Ovary (tissue), 9 donors: Measurements from ENCODE around the gene ENTHD1. TPM values are rescaled to one million over a fixed set of nuclear protein-coding genes. Genes with fewer than 3 reads are reported as not detected.

Source experiments
- DNase-seq, 5 donors: peaks; one replicate each; pipeline ENCODE4 v3.0.0-alpha.2; 2019 to 2020
- H3K27ac ChIP-seq, 2 donors: fragments of 200-600 bp; one replicate each; pipeline versions ENCODE4 v1.5.1 to v1.8.0; 2019 to 2022
- H3K27me3 ChIP-seq: fragments of 200-600 bp; one replicate; pipeline ENCODE4 v1.8.0; 2022
- H3K36me3 ChIP-seq: fragments of 200-600 bp; sonication (generic); one replicate; pipeline ENCODE4 v1.5.1; 2019
- H3K4me1 ChIP-seq: one replicate; pipeline ENCODE4 v1.8.1; 2013; ENCODE audit warnings: mild to moderate bottlenecking, moderate library complexity; ENCODE audit not compliant: insufficient read depth
- H3K4me3 ChIP-seq: fragments of 200-600 bp; sonication (generic); one replicate; pipeline ENCODE4 v1.5.1; 2017
- H3K9me3 ChIP-seq, 2 donors: fragments of 200-600 bp in 1 of 2; sonication (generic) in 1 of 2; one replicate each; pipeline versions ENCODE4 v1.5.1 to v1.8.1; 2013 to 2019; ENCODE audit warnings: mild to moderate bottlenecking in 1 of 2, moderate library complexity in 1 of 2
- CTCF ChIP-seq, 3 donors: fragments of 450-650 bp in 2 of 3; fragments of 200-600 bp in 1 of 3; IDR thresholded peaks; one replicate each; pipeline versions ENCODE4 v1.5.1 to v1.8.0; 2016 to 2022; ENCODE audit warnings: antibody characterized with exemption in 3 of 3, mild to moderate bottlenecking in 1 of 3
- EP300 ChIP-seq: sonication (generic); formaldehyde crosslinking; IDR thresholded peaks from one replicate; pipeline ENCODE4 v1.6.1; 2017; ENCODE audit warnings: antibody characterized with exemption
- POLR2A ChIP-seq: fragments of 450-650 bp; IDR thresholded peaks from one replicate; pipeline ENCODE4 v1.6.1; 2017; ENCODE audit warnings: antibody characterized with exemption, mild to moderate bottlenecking, moderate library complexity
- WGBS, 3 donors: extraction: QIAGEN DNeasy Blood & Tissue Kit in 1 of 3; methylation state at CpG; one replicate each; pipeline versions ENCODE4 v1.1.5 to v1.1.7; 2013 to 2017; 5-methylcytosine and 5-hydroxymethylcytosine counted together
- intact Hi-C, 4 donors: fragments of 100-400 bp; cut with DNase I; formaldehyde crosslinking; loops; one replicate each; pipeline versions ENCODE4 v1.11.0 to v1.15.1; 2022 to 2023
- polyA plus RNA-seq, 2 donors: library from polyadenylated mRNA; stranded (reverse); fragments of 200-250 nt in 1 of 2; fragments of 350-450 nt in 1 of 2; fragmentation: Illumina TruSeq in 1 of 2; extraction: RNeasy Lipid Tissue Mini Kit (QIAGEN cat#74804) in 1 of 2; gene quantifications; one replicate each; pipeline ENCODE4 v1.2.3, GENCODE V29; 2013 to 2014
- total RNA-seq, 7 donors: library from RNA; depleted of rRNA in 2 of 7; stranded (reverse); fragments of >200 nt in 2 of 7; fragmentation: NEBNext Ultra II Directional in 3 of 7; extraction: Animal tissue kit (Norgen Biotek cat#: 25700) in 3 of 7; gene quantifications; one replicate each; pipeline versions ENCODE4 v1.1.0 to v1.2.4, GENCODE V29; 2016 to 2023
- donor health status: DM: no; HTN: no; CAD: no; lungs with moderate emphysema.
- donor health status: DM: no; HTN: no; CAD: no.
- donor health status: Bipolar disorder and iron deficiency.
- donor health status: DM: yes; HTN: yes; CAD: no.
- donor health status: DM: no; HTN: no; CAD: no.
- donor health status: DM: yes; HTN: yes; CAD: no.

ENTHD1 gene
- total and polyA plus RNA-seq, 9 donors = 0.23 TPM; not detected in 8

GRCh38 chr22:39733191-39733590, 160.4 kb downstream of the ENTHD1 start:
- Histone ChIP-seq H3K9me3 (no peaks in the 10 kb centered on the region), H3K27me3 (no peaks in the 10 kb centered on the region), H3K27ac (no peak overlapping the region), H3K4me1 (peaks cover 3% of the 10 kb centered on the region), H3K4me3 (no peak overlapping the region), H3K36me3 (no peaks in the 10 kb centered on the region)
- intact Hi-C loops = no loop called here
- 23 to 35% (median 30%) methylated on average over 2 of the region's 2 CpGs for WGBS, 3 donors
- TF ChIP-seq POLR2A (no peak), CTCF (IDR thresholded peaks at IDR 0.05) (no peak), EP300 (no peak)
- no peak for DNase-seq

- peaks cover 3% of the 10 kb centered on the region for H3K4me1 ChIP-seq
- H3K9me3 ChIP-seq = no peaks in the 10 kb centered on the region
- H3K4me3 ChIP-seq = no peak overlapping the region
- intact Hi-C loops = no loop called here
- no peak overlapping the region for H3K27ac ChIP-seq
- WGBS, 3 donors = 84 to 90% (median 89%) methylated on average over 8 of the region's 8 CpGs
- DNase-seq = no peak
- TF ChIP-seq EP300 = no peak
- no peak for TF ChIP-seq POLR2A
- TF ChIP-seq CTCF (IDR thresholded peaks at IDR 0.05) = no peak
- H3K27me3 ChIP-seq = no peaks in the 10 kb centered on the region
- no peaks in the 10 kb centered on the region for H3K36me3 ChIP-seq
These were observed 160.9 kb downstream of the ENTHD1 start for GRCh38 chr22:39732625-39733024.

- H3K27me3 ChIP-seq = no peaks in the 10 kb centered on the region
- 72 to 89% (median 86%) methylated on average over 10 to 12 of the region's 12 CpGs for WGBS, 3 donors
- H3K9me3 ChIP-seq = no peaks in the 10 kb centered on the region
These were observed 161.5 kb downstream of the ENTHD1 start for GRCh38 chr22:39731881-39732555.

GRCh38 chr22:39731481-39731880, 162.1 kb downstream of the ENTHD1 start:
- no peak overlapping the region for H3K4me3 ChIP-seq
- no peaks in the 10 kb centered on the region for H3K27me3 ChIP-seq
- H3K36me3 ChIP-seq = no peaks in the 10 kb centered on the region
- intact Hi-C loops = no loop called here
- peaks cover 3% of the 10 kb centered on the region for H3K4me1 ChIP-seq
- no peak for DNase-seq
- no peak overlapping the region for H3K27ac ChIP-seq
- WGBS, 3 donors = 83 to 90% (median 89%) methylated on average over 5 of the region's 5 CpGs
- no peak for TF ChIP-seq EP300
- no peak for TF ChIP-seq POLR2A
- no peak for TF ChIP-seq CTCF (IDR thresholded peaks at IDR 0.05)
- H3K9me3 ChIP-seq = no peaks in the 10 kb centered on the region

More at GRCh38 chr22:39731881-39732555, 161.5 kb downstream of the ENTHD1 start:
- Histone ChIP-seq H3K4me1 (peaks cover 3% of the 10 kb centered on the region), H3K4me3 (no peak overlapping the region), H3K36me3 (no peaks in the 10 kb centered on the region), H3K27ac (no peak overlapping the region)
- DNase-seq = no peak
- TF ChIP-seq POLR2A (no peak), EP300 (no peak), CTCF (IDR thresholded peaks at IDR 0.05) (no peak)
- intact Hi-C loops = no loop called here
